GM19043 (cell line): ENCODE data around the gene SLX1B.
"Not testable (repeated sequence)": the region's sequence is repeated elsewhere in the genome, so short reads cannot be mapped to it uniquely, and the experiment has no call there.

ENCODE experiments used
- ATAC-seq: cut with Tn5 transposase; IDR thresholded peaks from one replicate; pipeline ENCODE4 v1.9.1; 2021; ENCODE audit warnings: low read depth; ENCODE audit not compliant: unreplicated experiment

Gene SLX1B

GRCh38 chr16:29454269-29454668 is at the start of gene SLX1B, which contains the start of gene BOLA2:
Gene SLX1B (plus strand): TSS chr16:29454533.
Gene BOLA2 (minus strand): TSS chr16:29454351. CDS start chr16:29454253, 98 bp downstream.
- peak; percentile 84 for ATAC-seq

GRCh38 chr16:29405249-29405648 is 49.1 kb upstream of the SLX1B start:
- ATAC-seq = not testable (repeated sequence)

- ATAC-seq = not testable (repeated sequence)
Observed at GRCh38 chr16:29423587-29423986, 30.7 kb upstream of the SLX1B start.

GRCh38 chr16:29425390-29425789 is 28.9 kb upstream of the SLX1B start:
- ATAC-seq = not testable (repeated sequence)

GRCh38 chr16:29453754-29454153 is 579 bp upstream of the SLX1B start:
- ATAC-seq = not testable (repeated sequence)

GRCh38 chr16:29454828-29455227 is 495 bp downstream of the SLX1B start:
- peak; percentile 60 for ATAC-seq

- not testable (repeated sequence) for ATAC-seq
Observed at GRCh38 chr16:29457660-29458059, 3.3 kb downstream of the SLX1B start.

GRCh38 chr16:29459706-29460646 is 5.6 kb downstream of the SLX1B start, which contains the start of gene SULT1A4:
Gene SULT1A4 (plus strand): TSS chr16:29459913. CDS start chr16:29461386, 1,473 bp downstream.
- ATAC-seq = not testable (repeated sequence)

GRCh38 chr16:29460647-29461030 is 6.3 kb downstream of the SLX1B start:
- ATAC-seq = not testable (repeated sequence)

GRCh38 chr16:29465985-29466824 is 11.9 kb downstream of the SLX1B start:
- ATAC-seq = not testable (repeated sequence)

- ATAC-seq = not testable (repeated sequence)
Observed at GRCh38 chr16:29466904-29467303, 12.6 kb downstream of the SLX1B start.

- ATAC-seq = not testable (repeated sequence)
Observed at GRCh38 chr16:29467654-29468366, 13.5 kb downstream of the SLX1B start.

GRCh38 chr16:29469660-29470059 is 15.3 kb downstream of the SLX1B start:
- not testable (repeated sequence) for ATAC-seq

- not testable (repeated sequence) for ATAC-seq
Observed at GRCh38 chr16:29472065-29472464, 17.7 kb downstream of the SLX1B start.

GRCh38 chr16:29482276-29482675 is 27.9 kb downstream of the SLX1B start:
- not testable (repeated sequence) for ATAC-seq

- not testable (repeated sequence) for ATAC-seq
Observed at GRCh38 chr16:29506308-29506707, 52.0 kb downstream of the SLX1B start, which contains the start of gene NPIPB12. Gene NPIPB12 (minus strand): TSS chr16:29506408.
